K562 (cell line): ENCODE measurements around the gene SLC12A6. TPM values are rescaled to one million over a fixed set of nuclear protein-coding genes. Genes with fewer than 3 reads are reported as not detected.

ENCODE experiments used
- ATAC-seq: fragments of 200-7000 bp; cut with Tn5 transposase; 3 replicates; pipeline ENCODE4 v1.9.1; 2020; ENCODE audit warnings: moderate library complexity
- BruUV-seq: library from RNA; stranded (reverse); fragments of 400-500 nt; replicated peaks from 2 replicates; lab custom pipeline; 2021; lab: Mats Ljungman, UMichigan
- CTCF ChIA-PET: fragments of 300-600 bp; formaldehyde crosslinking; extraction: SDS; loops from one replicate; lab custom pipeline; 2021; ENCODE audit warnings: low intra/inter-chr PET ratio; lab: Yijun Ruan, JAX
- POLR2A ChIA-PET: fragments of 300-600, 350-650 bp; sonication (Branson Sonifier 250); formaldehyde crosslinking; extraction: SDS; loops from one replicate; lab custom pipeline; 2021; ENCODE audit warnings: antibody characterized with exemption, inconsistent platforms; lab: Yijun Ruan, JAX
- DNase-seq, 4 experiments: peaks; one replicate each; pipeline versions ENCODE4 v3.0.0 to v3.0.0-alpha.2; 2011 to 2018; ENCODE audit warnings: low spot score in 3 of 4, mixed read lengths in 3 of 4; ENCODE audit errors: extremely low read depth in 1 of 4
- FAIRE-seq: peaks from 2 replicates; lab custom pipeline; 2011; peaks lifted over from hg19 to GRCh38; lab: Jason Lieb, UNC
- H2AFZ ChIP-seq: 2 replicates; pipeline ENCODE4 v1.6.0; 2011; ENCODE audit warnings: low read depth, low read length, control low read depth, inconsistent platforms
- H3K27ac ChIP-seq: fragments of 200-600 bp; 3 replicates; pipeline ENCODE4 v1.8.0; 2011; ENCODE audit warnings: low read depth, mild to moderate bottlenecking, control low read depth, inconsistent platforms, low read length, moderate library complexity, mixed read lengths; ENCODE audit errors: extremely low read depth
- H3K27me3 ChIP-seq, 2 experiments: fragments of 300-600 bp in 1 of 2; 2 replicates in 1 of 2; 3 replicates in 1 of 2; pipeline versions ENCODE4 v1.6.0 to v1.8.0; 2011; ENCODE audit warnings: inconsistent platforms in 2 of 2, low read length in 2 of 2, mild to moderate bottlenecking in 1 of 2, mixed read lengths in 1 of 2, moderate library complexity in 1 of 2; ENCODE audit not compliant: control insufficient read depth in 2 of 2, insufficient read depth in 2 of 2
- H3K36me3 ChIP-seq: fragments of 300-600 bp; 3 replicates; pipeline ENCODE4 v1.8.0; 2011; ENCODE audit warnings: mild to moderate bottlenecking, low read length, inconsistent platforms; ENCODE audit not compliant: control insufficient read depth, insufficient read depth
- H3K4me1 ChIP-seq, 2 experiments: fragments of 200-600 bp in 1 of 2; replicated peaks in 1 of 2; 2 replicates in 1 of 2; 3 replicates in 1 of 2; pipeline versions ENCODE4 v1.5.1 to v1.8.0; 2011; ENCODE audit warnings: inconsistent platforms in 2 of 2, low read length in 2 of 2, mild to moderate bottlenecking in 1 of 2, mixed read lengths in 1 of 2, moderate library complexity in 1 of 2; ENCODE audit not compliant: control insufficient read depth in 2 of 2, insufficient read depth in 2 of 2
- H3K4me2 ChIP-seq: 2 replicates; pipeline ENCODE4 v1.6.1; 2011; ENCODE audit warnings: low read length, control low read depth, inconsistent platforms, mixed read lengths; ENCODE audit not compliant: insufficient read depth
- H3K4me3 ChIP-seq: fragments of 200-600 bp; sonication (generic), shearing (Covaris generic); 2 replicates; pipeline ENCODE4 v1.5.1; 2016; ENCODE audit warnings: control low read depth, inconsistent platforms
- H3K79me2 ChIP-seq: fragments of 200-600 bp; 3 replicates; pipeline ENCODE4 v1.8.0; 2011; ENCODE audit warnings: low read length, inconsistent platforms; ENCODE audit not compliant: control insufficient read depth, insufficient read depth
- H3K9ac ChIP-seq, 2 experiments: 2 replicates each; pipeline versions ENCODE4 v1.6.0 to v1.6.1; 2011; ENCODE audit warnings: low read depth in 2 of 2, low read length in 2 of 2, control low read depth in 1 of 2, inconsistent platforms in 1 of 2, mild to moderate bottlenecking in 1 of 2, mixed read lengths in 1 of 2; ENCODE audit not compliant: insufficient read depth in 1 of 2
- H3K9me1 ChIP-seq: one replicate; pipeline ENCODE4 v1.6.0; 2011; ENCODE audit warnings: inconsistent platforms, mild to moderate bottlenecking, low read length, moderate library complexity; ENCODE audit not compliant: control insufficient read depth, insufficient read depth
- H3K9me3 ChIP-seq: replicated peaks from 2 replicates; pipeline ENCODE4 v1.5.1; 2011; ENCODE audit warnings: low read depth, low read length, inconsistent platforms; ENCODE audit not compliant: control insufficient read depth, insufficient read depth
- H4K20me1 ChIP-seq: replicated peaks from 2 replicates; pipeline ENCODE4 v1.6.1; 2011; ENCODE audit warnings: low read length, inconsistent platforms, mixed read lengths; ENCODE audit not compliant: control insufficient read depth, insufficient read depth
- CBFA2T3 ChIP-seq: fragments of 450-650 bp; IDR thresholded peaks from 2 replicates; pipeline ENCODE4 v1.6.1; 2017
- CBX5 ChIP-seq: IDR thresholded peaks from 2 replicates; pipeline ENCODE4 v1.6.1; 2014; ENCODE audit warnings: low read depth, borderline replicate concordance
- CEBPB ChIP-seq: fragments of 450-650 bp; IDR thresholded peaks from 2 replicates; pipeline ENCODE4 v1.6.1; 2016; ENCODE audit warnings: missing genetic modification characterization, missing compliant biosample characterization
- ELF2 ChIP-seq: fragments of 250-450 bp; sonication (Bioruptor Pico); IDR thresholded peaks from 2 replicates; pipeline ENCODE4 v1.5.0; 2021; ENCODE audit warnings: mild to moderate bottlenecking
- HES1 ChIP-seq: fragments of 450-650 bp; IDR thresholded peaks from 2 replicates; pipeline ENCODE4 v1.6.1; 2016; ENCODE audit warnings: low read depth, mild to moderate bottlenecking, moderate library complexity
- HOMEZ ChIP-seq: fragments of 250-450 bp; sonication (Bioruptor Pico); IDR thresholded peaks from 2 replicates; pipeline ENCODE4 v1.4.0; 2020; ENCODE audit warnings: mild to moderate bottlenecking, moderate library complexity
- KLF6 ChIP-seq: fragments of 250-450 bp; sonication (Bioruptor Pico); IDR thresholded peaks from 2 replicates; pipeline ENCODE4 v1.4.0; 2020; ENCODE audit warnings: mild to moderate bottlenecking, moderate library complexity, borderline replicate concordance
- MXI1 ChIP-seq: IDR thresholded peaks from 2 replicates; pipeline ENCODE4 v1.6.1; 2011; ENCODE audit warnings: low read depth, mild to moderate bottlenecking, improper control_type of control experiment, low read length
- NUFIP1 ChIP-seq: fragments of 450-650 bp; IDR thresholded peaks from 2 replicates; pipeline ENCODE4 v1.6.1; 2018; ENCODE audit not compliant: partially characterized antibody
- OTX1 ChIP-seq: fragments of 450-650 bp; formaldehyde crosslinking; IDR thresholded peaks from 2 replicates; pipeline ENCODE4 v1.4.0; 2022; ENCODE audit warnings: mild to moderate bottlenecking
- RB1 ChIP-seq: fragments of 450-650 bp; IDR thresholded peaks from 2 replicates; pipeline ENCODE4 v1.6.1; 2017; ENCODE audit warnings: low read depth, mild to moderate bottlenecking
- SMAD4 ChIP-seq: fragments of 250-450 bp; sonication (Bioruptor Pico); conservative IDR thresholded peaks from 2 replicates; pipeline ENCODE4 v1.8.0; 2021; ENCODE audit warnings: inconsistent platforms, mild to moderate bottlenecking, moderate library complexity
- TRIM24 ChIP-seq, 2 experiments: fragments of 450-650 bp; IDR thresholded peaks; 2 replicates each; pipeline ENCODE4 v1.6.1; 2016
- WGBS: fragments of 100-300 bp; shearing (Covaris generic); methylation state at CpG from one replicate; pipeline ENCODE4 v1.1.6; 2016; ENCODE audit warnings: low coverage, mixed read lengths; ENCODE audit not compliant: insufficient coverage; ENCODE audit errors: missing lambda C conversion rate; 5-methylcytosine and 5-hydroxymethylcytosine counted together
- in situ Hi-C: fragments of 300-500 bp; cut with MboI; formaldehyde crosslinking; loops from 4 replicates; pipeline ENCODE4 v1.15.0; 2018; ENCODE audit warnings: inconsistent platforms, mixed read lengths
- intact Hi-C: fragments of 100-400 bp; cut with micrococcal nuclease; formaldehyde crosslinking; loops from 2 replicates; pipeline ENCODE4 v1.14.2; 2022
- polyA plus RNA-seq, 8 experiments: library from polyadenylated mRNA; depleted of rRNA in 4 of 8; stranded (reverse) in 5 of 8; unstranded in 3 of 8; fragments of >200 nt; fragmentation: Nextera tagmentation in 2 of 8; fragmentation: Illumina TruSeq in 1 of 8; extraction: Ambion mirVana in 2 of 8; extraction: Trizol in 1 of 8; gene quantifications; 2 replicates each; pipeline versions ENCODE4 v1.2.1 to v1.2.3, GENCODE V29; 2011 to 2014; ENCODE audit warnings: inconsistent platforms in 1 of 8, missing spikeins in 1 of 8
- total RNA-seq, 7 experiments: library from RNA; depleted of rRNA in 6 of 7; stranded (reverse); fragments of >200 nt in 6 of 7; fragmentation: Illumina TruSeq in 2 of 7; extraction: Trizol in 2 of 7; gene quantifications; 2 replicates each; pipeline versions ENCODE4 v1.2.1 to v1.2.3, GENCODE V29; 2011 to 2021; ENCODE audit warnings: low replicate concordance in 1 of 7

The SLC12A6 gene
- total and polyA plus RNA-seq, 9 of the 15 experiments (the other 6 are each of a cell fraction or from before 2014, with no cell fraction given), result 1.4 to 16.4 (median 6.7) TPM

GRCh38 chr15:34185666-34186065 lies 151.9 kb downstream of the SLC12A6 start:
- Histone ChIP-seq H3K36me3 (peaks cover 4% of the 10 kb centered on the region; the same call in 1 of the 3 replicates), H4K20me1 (no peaks in the 10 kb centered on the region), H3K9me3 (0 out of 2 replicates have a peak, but pooled peaks cover 1% of the 10 kb centered on the region), H3K9ac (no peak overlapping the region), H3K4me3 (no peak overlapping the region), H3K27me3 (no peaks in the 10 kb centered on the region), H2AFZ (no peak overlapping the region), H3K27ac (no peak overlapping the region), H3K4me2 (no peak overlapping the region), H3K79me2 (peaks cover 26% of the 10 kb centered on the region), H3K9me1 (no peaks in the 10 kb centered on the region), H3K4me1 (peaks cover 0 to 8% of the 10 kb centered on the region in 2 experiments; a peak in 2 of 5 replicates)
- TF ChIP-seq MXI1 (no peak), TRIM24 (IDR thresholded peaks at IDR 0.05) (peak in 1 of 2 experiments; percentile 52; a peak in 1 of 4 replicates), CEBPB (tag) (peak; percentile 17; the same call in 1 of the 2 replicates), CBX5 (no peak), HES1 (no peak), CBFA2T3 (0 out of 2 replicates have a peak, but pooled peaks have one; percentile 15), OTX1 (CRISPR knock-in tag) (no peak), KLF6 (CRISPR knock-in tag) (no peak), ELF2 (CRISPR knock-in tag) (no peak), NUFIP1 (no peak), HOMEZ (CRISPR knock-in tag) (no peak), RB1 (no peak), SMAD4 (CRISPR knock-in tag) (no peak)
- in situ Hi-C loops (no loop called here), intact Hi-C loops (no loop called here)
- CTCF ChIA-PET, result no interaction called here
- POLR2A ChIA-PET, result interaction anchor here (0.6 kb wide), 1 partner anchor 54 kb away, joined by 4 read pairs; no protein-coding TSS in a partner anchor
- BruUV-seq, result no TSS peak
- DNase-seq (no peak), FAIRE-seq (no peak), ATAC-seq (no peak)
- WGBS, result 74% methylated on average over 4 of the region's 4 CpGs
